ENCODE results near the gene WDR35.

GRCh38 chr2:19947184-19947940, 42.5 kb downstream of the WDR35 start:
- no peak for TF ChIP-seq POLR2AphosphoS5 (IDR thresholded peaks at IDR 0.05; ENCODE audit: low read depth, low read length)
- TF ChIP-seq POLR2A (IDR thresholded peaks at IDR 0.05; ENCODE audit: low read depth, low read length) = no peak
- no peak for TF ChIP-seq TAF1 (IDR thresholded peaks at IDR 0.05; ENCODE audit: low read depth, low read length)
- no peak for TF ChIP-seq PAX5 (IDR thresholded peaks at IDR 0.05; ENCODE audit: insufficient read depth, low read length, severe bottlenecking)
- no peak for TF ChIP-seq SPI1 (IDR thresholded peaks at IDR 0.05; ENCODE audit: low read depth, low read length)
- no peak for TF ChIP-seq POU2F2 (IDR thresholded peaks at IDR 0.05; ENCODE audit: low read depth, low read length)
